GM18858 (cell line): ENCODE data around the gene KDM1A.

ENCODE experiments used
- ATAC-seq: cut with Tn5 transposase; IDR thresholded peaks from one replicate; pipeline ENCODE4 v1.9.1; 2021; ENCODE audit not compliant: unreplicated experiment

The KDM1A gene

DNA sequence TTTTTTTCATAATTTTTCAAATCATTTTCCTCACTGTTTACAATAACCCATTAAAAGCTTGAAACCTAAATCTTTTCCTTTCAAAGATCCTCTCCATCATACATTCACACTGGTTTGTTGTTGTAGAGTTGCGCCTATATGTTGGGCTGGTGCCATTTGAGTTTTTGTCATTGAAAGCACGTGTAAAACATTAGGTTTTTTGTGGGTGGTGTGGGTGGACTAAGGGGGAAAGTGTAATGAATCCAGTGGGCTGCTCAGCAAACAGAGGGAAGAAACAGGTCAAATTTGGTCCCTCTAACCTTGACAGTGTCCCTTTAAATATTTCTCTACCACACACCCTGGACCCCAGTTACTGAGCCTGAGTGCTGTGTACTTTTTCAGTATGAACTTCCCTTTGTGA lies 46.8 kb downstream of the KDM1A start:
- no peak for ATAC-seq

DNA sequence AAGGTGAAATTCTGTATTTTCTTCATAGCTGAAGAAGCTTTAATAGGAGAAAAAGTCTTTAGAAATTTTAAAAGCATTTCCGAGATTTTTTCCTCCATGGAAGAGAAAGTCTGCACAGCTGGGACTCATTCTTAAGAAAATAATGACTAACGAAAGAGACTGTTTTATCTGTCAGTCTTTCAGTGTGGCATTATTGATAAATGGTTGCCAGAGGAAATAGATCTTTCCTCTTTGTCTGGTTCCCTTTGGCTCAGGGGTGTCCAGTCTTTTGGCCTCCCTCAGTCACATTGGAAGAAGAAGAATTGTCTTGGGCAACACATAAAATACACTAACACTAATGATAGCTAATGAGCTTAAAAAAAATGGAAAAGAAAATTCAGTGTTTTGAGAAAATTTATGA lies 49.9 kb downstream of the KDM1A start:
- no peak for ATAC-seq

DNA sequence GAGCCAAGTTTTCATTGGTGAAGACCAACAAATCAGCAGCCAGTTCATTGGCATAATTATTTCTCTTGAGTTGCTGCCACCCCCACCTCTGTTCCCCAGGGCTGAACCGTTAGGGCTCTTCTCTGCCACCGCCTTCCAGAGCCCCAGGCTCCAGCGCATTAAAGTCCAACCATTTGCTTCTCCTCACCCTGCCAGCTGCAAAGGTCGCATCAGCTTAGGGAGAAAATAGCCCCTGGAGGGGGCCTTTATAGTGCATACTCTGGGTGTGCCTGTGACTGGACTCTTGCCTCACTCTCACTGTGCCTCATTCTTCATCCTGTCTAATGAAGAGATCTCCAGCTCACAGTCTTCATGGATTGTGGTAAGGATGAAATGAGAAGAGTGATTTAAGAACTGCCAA lies 50.4 kb downstream of the KDM1A start:
- no peak for ATAC-seq

DNA sequence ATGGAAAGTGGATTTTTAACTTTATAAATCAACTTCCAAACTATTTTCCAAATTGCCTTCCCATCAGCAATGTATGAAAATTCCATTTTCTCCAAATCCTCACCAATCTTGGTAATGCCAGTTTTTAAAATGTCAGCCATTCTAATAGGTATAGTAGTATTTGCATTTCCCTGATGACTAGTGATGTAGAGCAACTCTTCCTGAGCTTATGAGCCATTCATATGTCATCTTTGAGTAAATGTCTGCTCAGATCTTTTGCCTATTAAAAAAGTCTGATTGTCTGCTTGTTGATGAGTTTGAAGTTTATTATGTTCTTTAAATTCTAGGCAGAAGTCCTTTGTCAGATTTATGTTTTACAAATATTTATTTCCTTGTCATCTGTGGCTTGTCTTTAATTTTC lies 54.7 kb downstream of the KDM1A start:
- no peak for ATAC-seq

DNA sequence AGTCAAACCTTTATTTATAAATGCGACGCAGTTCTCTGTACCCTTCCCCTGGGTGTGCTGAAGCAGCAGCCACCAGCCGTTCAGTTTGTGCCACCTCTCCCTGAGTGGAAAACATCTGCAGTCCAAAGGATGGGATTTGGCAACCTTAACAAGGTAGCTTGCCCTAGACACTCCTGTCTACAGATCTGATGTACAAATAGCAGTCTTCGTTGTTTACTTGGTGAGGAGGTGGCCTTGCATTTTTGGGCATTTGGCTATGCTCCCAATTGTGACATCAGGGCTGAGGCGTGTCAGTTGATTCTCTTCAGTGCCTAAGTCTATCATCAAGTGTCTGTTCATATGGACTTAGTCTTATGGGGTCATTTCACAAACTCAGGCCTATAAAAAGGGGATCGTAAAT lies 59.8 kb downstream of the KDM1A start:
- ATAC-seq: no peak

DNA sequence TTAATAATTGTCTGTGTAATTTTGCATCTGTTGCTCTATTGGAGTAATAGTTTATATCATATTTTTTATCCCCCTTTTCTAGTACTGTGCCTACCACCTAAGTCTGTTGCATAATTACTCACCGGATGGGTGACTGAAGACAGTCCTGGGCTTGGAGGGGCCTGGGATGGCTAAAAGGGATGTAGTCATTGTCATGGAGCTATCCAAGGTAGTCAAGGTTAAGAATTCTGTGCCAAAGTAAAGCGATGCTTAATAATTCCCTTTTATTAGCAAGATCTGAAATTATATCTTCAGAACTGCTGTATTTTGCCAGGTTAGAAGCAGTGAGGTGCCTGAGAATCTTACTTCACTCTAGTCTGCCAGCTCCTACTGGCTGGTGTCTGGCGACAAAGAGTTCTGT lies 61.6 kb downstream of the KDM1A start:
- no peak for ATAC-seq

DNA sequence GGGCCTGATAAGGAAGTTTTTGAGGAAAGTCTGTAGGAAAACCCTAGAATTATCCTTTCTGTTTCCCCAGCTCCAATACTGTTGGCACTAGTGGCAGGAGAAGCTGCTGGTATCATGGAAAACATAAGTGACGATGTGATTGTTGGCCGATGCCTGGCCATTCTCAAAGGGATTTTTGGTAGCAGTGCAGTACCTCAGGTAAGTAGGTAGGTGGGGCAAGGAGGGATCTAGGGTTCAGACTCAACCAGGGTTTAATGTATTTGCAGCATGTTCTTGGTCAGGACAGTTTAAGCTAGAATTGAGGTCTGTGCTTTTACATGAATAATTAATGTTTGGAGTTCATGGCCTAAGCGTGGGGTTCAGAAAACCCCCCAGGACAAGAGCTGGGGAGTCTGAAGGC lies 62.1 kb downstream of the KDM1A start:
- no peak for ATAC-seq

DNA sequence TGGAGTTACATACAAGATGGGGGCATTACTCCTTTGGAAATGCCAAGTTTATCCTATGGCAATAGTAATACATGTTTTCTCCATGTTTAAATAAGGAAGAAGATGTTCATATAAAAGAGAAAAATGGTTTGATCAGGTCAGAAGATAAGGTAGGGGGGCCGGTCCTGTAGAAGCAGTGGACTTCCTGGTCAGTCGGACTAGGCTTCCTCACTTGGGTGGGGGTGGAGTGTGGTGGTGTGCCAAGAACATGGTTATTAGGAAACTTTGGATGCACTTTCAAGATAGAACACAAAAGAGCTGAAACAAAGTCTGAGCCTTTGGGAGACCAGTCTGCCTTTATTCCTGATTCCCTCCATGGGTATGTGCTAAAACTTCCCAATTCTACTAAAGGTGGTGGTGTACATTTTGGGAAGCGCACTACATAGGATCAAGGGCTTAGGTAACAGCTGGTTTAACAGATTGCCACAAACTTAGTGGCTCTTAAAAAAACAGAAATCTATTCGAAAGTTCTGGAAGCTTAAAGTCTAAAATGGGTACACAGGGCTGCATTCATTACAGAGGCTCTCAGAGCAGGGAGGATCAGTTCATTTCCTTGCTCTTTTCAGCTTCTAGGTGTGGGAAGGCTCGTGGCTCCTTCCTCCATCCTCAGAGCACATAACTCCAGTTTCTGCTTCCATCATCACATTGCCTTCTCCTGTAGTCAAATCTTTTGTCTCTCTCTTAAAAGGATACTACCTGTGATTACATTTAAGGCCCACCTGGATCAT lies 64.6 kb downstream of the KDM1A start:
- ATAC-seq: no peak

DNA sequence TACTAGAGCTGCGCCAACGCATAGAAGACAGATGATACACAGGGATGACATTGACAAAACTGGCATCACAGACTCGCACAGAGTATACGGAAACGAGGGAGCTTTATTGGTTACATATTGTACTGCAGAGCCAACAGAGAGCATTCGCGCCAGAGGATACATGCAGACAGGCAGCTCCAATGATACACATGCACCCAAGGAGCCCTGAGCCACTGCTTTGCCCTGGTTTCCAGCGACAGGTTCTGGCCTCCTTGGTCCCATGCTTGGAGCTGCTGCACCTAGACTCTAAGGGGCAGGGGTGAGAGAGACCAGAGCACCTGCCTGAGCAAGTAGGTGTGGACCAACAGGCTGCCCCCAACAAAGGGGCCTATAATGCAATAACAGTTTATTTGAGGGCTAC lies 65.6 kb downstream of the KDM1A start:
- ATAC-seq: no peak

DNA sequence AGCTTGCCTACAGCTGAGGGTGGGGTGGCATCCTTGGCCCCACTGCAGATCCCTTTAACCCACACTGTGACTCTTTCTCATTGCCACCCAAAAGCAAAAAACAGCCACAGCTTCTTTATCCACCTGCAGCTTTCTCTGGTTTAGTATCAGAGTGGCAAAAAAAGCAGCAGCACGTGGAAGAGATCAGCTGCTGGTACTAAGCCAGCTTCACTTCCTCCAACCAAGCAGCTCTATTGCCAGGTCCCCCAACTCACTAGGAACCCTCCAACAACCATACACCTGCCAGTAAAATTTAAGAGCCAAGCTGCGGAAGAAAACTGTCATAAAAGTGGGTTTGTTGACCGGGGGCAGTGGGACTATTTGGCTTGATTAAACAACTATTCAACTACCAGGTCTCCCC lies 66.4 kb downstream of the KDM1A start:
- ATAC-seq: no peak

DNA sequence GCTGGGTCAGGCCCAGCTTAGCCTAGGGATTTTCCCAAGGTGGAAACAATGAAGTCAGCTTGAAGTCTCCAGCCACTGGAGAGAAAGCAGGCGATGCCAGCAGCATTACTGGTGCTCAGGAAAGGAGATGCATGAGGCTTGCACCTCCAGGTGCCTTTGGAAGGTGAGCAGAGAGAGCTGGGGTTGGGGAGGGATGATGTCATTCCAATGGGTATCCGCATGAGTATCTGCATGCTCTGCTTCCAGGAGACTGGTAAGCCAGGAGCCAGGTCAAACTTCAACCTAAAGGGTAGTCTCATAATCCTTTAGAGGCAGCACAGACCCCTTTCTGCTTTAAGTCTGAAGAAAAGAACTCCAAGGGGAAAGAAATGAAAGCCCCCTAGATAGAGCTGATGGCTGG lies 68.8 kb downstream of the KDM1A start:
- no peak for ATAC-seq

DNA sequence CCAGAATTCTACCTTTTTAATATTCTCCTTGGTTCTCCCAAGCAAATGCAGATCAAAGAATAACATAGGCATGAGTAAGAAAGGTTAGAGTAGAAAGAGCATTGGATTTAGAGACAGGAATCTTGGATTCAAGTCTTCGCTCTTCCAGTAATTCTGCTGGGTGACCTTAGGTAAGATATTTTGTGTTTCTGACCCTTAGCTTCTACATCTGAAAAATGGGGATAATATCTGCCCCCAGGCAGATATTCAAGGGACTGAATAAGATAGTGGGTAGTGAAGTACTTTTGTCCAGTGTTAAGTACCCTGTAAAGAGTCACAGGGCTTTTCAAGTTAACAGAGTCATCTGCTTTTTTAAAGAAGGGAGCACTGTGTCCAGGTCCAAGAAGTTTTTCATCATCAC lies 70.8 kb downstream of the KDM1A start:
- no peak for ATAC-seq

DNA sequence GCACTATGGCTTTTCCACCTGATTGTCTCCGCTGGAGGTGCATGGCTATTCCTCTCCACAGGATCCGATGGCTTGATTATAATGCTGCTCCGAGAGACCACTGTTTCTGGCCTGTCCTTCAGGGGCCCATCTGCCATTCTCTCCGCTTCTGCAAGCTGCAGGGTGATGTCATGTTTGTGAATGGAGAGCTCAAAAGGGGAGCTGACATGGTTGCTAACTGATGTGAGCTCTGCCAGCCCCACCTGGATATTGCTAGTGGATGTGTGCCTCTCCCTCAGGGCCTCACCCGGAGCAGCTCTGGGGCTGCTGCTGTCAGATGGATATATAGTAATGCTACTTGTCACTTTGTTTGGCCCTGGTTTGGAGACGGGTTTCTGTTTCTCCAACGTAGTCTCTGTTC lies 72.3 kb downstream of the KDM1A start:
- ATAC-seq: no peak

DNA sequence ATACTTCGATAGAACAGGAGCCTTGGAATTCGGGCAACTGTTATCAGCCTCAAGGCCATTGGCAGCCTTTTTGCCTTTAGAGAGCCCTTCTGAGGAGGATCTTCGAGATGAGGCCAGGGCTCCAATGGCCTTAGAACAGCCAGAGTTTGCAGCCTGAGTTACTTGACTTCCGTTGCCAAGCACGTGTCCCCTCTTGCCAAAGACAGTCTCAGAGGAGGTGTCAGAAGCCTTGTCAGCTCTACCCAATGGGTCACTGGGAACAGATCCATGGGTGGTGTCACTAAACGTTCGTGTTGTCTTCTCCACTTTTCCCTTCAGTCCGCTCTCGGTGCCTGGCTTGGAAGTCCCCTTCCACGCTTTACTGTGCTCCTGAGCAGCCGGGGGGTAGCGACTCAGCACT lies 73.2 kb downstream of the KDM1A start:
- no peak for ATAC-seq

DNA sequence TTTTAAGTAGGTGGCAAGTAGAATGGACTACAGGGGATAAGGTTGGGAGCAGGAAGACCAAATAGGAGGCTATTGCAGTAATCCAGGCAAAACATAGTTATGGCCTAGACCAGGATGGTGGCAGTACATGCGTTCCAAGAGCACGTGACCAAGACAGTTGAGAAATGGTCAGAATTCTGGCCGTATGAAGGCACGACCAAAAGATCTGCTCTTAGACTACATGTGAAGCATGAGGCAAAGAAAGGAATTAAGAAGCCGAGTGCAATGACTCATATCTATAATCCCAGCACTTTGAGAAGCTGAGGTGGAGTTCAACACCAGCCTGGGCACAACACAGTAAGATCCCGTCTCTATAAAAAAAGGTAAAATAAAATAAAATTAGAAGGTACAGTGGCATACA lies 78.0 kb downstream of the KDM1A start:
- no peak for ATAC-seq

DNA sequence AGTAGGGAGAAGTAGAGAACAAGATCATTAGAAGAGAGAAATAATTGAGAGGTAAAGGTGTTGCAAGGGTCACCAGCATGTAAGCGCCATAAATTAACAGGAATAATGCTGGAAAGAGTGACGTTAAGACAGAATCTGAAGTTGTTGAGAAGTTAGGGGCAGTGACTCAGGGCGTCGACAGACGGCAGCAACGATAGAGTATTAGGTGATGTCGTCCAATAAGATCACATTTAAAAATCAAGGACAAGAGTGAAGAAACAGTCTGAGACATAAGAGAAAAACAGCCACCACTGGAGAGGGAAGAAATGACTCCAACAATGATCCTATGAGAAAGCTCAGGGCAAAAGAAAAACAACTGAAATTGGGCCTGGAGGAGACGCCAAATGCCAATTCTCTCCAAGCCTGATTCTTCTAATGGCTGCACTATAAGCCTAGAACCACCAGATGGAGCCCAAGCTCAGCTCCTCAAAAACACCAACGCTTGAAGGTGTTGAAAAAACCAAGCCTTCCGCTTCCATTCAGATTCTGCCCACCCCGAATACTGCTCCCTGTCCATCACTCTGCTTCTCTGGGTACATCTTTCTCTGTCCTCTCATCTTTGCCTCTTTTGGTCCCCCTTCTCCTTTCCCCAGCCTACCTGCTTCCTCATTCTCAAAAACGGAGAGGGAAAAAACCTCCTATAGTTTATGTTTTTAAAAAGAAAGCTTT lies 79.3 kb downstream of the KDM1A start:
- no peak for ATAC-seq

DNA sequence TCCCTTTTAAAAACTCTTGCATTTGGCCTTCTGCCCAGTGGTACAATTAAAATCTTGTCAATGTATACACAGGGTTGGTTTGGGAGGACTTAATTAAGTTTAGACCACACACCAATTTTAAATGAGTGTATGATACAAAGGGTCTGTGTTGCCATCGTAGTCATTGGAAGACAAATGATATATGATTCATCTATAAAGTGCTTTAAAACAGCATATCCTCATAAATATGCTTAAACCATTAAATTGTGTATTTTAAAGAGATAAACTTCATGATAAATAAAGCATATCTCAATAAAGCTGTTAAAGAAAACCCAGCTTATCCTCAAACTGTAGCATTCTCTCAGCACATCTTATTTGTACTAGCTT lies 79.9 kb downstream of the KDM1A start:
- no peak for ATAC-seq

DNA sequence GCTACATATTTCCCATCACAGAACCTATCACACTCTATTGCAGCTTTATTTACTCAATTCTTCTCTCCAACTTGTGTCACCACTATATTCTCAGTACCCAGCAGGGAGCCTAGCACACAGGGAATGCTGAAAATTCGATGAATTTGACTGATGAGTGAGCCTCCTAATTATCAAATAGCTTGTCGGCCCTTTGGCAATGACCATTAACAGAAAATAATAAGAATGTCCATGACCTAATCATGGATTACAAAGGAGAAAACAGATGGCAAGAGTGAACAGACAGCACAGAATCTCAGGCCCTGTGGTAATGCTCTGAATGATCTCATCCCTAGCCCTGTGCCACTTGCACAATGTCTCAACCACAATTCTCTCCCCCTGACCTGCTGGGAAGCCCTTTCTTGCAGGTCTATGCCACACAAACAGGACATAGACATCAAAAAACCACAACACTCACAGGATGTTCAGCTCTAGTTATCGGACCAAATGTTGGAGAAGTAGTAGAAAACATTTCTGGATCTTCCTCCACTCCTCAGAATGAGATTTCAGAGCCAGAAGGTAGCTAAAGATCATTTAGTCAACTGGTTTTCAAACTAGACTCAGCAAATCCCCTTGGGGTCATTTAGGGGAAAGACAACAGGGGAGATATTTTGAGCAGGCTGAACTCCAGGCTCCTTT lies 80.9 kb downstream of the KDM1A start:
- no peak for ATAC-seq

DNA sequence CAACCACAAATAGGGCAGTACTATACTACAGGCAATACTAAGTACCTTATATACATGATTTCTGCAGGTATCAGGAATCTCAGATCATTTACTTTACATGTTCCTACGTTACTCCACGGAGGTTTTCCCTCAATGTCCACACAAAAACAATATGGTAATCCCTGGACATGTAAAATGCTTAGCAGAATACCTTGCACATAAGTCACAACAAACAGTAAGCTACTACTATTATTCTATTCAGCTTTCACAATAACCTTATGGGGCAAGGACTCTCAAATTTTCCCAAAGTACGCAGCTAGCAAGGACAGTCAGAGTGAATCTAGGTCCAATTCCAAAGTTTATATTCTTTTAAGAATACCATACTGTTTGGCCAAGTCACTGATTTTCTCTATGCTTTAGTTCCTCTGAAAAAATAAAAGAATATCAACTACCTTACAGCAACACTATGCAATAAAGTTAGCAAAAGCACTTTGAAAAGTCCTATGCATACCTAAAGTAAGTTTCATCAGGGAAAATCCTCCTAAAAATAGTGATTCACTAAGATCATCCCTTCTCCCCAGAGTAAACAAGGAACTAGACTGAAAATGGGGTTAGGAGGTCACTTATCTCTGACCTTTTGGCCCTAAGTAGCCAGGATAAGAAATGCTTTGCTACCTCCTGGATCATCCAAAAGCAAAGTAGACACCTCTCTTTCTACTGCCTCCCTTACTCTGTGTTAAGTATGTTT lies 82.0 kb downstream of the KDM1A start:
- no peak for ATAC-seq

DNA sequence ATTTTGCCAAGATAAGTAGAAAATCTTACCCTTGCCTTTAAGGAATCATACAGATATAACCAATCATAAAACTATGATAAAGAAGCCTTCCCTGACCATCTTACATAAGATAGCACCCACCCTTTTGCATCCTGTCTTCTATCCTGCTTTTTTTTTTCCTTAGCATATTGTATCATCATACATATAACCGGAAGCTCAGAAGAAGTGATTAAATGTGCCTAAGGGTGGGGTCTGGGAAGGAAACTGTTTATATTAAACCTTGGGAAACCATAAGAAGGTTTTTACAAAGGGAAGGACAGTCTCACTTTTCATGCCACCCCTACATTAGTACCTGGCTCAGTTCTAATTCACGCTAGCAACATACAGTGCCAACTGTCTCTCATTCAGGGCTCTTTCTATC lies 82.6 kb downstream of the KDM1A start:
- ATAC-seq: no peak

DNA sequence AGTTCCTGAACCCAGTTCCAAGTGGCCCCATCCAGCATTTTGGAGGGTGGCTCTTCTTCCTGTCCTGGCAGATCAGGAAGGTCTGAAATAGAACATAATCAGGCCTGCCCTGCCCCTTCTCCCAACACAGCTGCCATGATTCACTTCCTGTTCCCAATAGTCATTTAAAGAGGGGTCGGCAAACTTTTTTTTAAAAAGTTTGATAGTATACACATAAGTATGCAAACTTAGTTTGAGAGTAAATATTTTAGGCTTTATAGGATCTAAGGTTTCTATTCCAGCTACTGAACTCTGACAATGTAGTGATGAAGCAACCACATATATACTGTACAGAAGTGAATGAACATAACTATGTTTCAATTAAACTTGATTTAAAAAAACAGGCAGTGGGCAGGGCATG lies 83.0 kb downstream of the KDM1A start:
- no peak for ATAC-seq
